GM10248 (cell line): ENCODE results near the gene TMEM145.
"Not testable (repeated sequence)": the region's sequence is repeated elsewhere in the genome, so short reads cannot be mapped to it uniquely, and the experiment has no call there.

Source experiments
- CTCF ChIA-PET: fragments of 300-600 bp; sonication (Branson Sonifier 250); formaldehyde crosslinking; extraction: SDS; loops from one replicate; lab custom pipeline; 2021; ENCODE audit warnings: antibody characterized with exemption; lab: Yijun Ruan, JAX
- POLR2A ChIA-PET: fragments of 350-650 bp; sonication (Branson Sonifier 250); formaldehyde crosslinking; extraction: SDS; loops from one replicate; lab custom pipeline; 2020; ENCODE audit warnings: antibody characterized with exemption; lab: Yijun Ruan, JAX
- DNase-seq: peaks from one replicate; pipeline ENCODE4 v3.0.0; 2012; ENCODE audit errors: extremely low spot score
- TF ChIP-seq, protein P1 (sequence below): IDR thresholded peaks from 2 replicates; pipeline ENCODE4 v1.5.1; 2012; ENCODE audit warnings: mild to moderate bottlenecking, low read depth; ENCODE audit errors: extremely low read depth, missing control alignments, control extremely low read depth

The TMEM145 gene

DNA sequence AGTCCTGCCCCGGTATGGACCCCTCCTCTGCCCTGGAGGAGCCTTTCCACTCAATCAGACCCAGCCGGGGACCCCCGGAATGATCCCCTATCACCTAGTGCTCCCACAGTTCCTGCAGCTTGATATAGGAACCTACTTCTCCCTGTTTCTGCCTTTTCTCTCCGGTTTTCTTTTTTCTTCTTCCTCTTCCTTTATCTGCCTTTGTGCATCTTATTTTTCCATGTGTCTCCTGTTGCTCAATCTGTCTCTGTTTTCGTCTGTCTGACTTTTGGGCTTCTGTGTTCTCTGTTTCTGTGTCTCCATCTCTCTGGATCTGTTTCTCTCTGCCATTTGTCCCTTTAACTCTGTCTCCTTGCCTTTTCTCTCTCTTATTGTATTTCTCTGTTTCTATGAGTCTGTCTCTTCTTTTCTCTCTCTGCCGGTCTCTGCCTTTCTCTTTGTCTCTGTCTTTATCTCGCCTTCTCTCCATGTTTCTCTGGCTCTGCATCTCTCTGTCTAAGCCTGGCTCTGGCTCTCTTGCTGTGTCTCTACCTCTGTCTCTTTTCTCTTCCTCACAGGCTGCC, 22.3 kb downstream of the TMEM145 start:
- no peak for DNase-seq
- CTCF ChIA-PET = interaction anchor here (0.6 kb wide), 1 partner anchor 113 kb away, joined by 3 read pairs; no protein-coding TSS in a partner anchor
- POLR2A ChIA-PET = no interaction called here
- TF ChIP-seq, protein P1, sequence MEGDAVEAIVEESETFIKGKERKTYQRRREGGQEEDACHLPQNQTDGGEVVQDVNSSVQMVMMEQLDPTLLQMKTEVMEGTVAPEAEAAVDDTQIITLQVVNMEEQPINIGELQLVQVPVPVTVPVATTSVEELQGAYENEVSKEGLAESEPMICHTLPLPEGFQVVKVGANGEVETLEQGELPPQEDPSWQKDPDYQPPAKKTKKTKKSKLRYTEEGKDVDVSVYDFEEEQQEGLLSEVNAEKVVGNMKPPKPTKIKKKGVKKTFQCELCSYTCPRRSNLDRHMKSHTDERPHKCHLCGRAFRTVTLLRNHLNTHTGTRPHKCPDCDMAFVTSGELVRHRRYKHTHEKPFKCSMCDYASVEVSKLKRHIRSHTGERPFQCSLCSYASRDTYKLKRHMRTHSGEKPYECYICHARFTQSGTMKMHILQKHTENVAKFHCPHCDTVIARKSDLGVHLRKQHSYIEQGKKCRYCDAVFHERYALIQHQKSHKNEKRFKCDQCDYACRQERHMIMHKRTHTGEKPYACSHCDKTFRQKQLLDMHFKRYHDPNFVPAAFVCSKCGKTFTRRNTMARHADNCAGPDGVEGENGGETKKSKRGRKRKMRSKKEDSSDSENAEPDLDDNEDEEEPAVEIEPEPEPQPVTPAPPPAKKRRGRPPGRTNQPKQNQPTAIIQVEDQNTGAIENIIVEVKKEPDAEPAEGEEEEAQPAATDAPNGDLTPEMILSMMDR = no peak

DNA sequence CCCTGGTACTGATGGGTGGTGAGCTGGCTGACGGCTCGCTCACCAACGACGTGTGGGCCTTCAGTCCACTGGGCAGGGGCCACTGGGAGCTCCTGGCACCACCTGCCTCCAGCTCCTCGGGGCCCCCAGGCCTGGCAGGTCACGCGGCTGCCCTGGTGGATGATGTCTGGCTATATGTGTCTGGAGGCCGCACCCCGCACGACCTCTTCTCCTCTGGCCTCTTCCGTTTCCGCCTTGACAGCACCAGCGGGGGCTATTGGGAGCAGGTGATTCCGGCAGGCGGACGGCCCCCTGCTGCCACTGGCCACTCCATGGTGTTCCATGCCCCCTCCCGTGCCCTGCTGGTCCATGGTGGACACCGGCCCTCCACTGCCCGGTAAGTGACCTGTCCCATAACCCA, 22.9 kb downstream of the TMEM145 start:
- DNase-seq = no peak
- ChIA-PET POLR2A (no interaction called here), CTCF (interaction anchor here (0.6 kb wide), 1 partner anchor 114 kb away, joined by 3 read pairs; no protein-coding TSS in a partner anchor)
- TF ChIP-seq, protein P1 = no peak

DNA sequence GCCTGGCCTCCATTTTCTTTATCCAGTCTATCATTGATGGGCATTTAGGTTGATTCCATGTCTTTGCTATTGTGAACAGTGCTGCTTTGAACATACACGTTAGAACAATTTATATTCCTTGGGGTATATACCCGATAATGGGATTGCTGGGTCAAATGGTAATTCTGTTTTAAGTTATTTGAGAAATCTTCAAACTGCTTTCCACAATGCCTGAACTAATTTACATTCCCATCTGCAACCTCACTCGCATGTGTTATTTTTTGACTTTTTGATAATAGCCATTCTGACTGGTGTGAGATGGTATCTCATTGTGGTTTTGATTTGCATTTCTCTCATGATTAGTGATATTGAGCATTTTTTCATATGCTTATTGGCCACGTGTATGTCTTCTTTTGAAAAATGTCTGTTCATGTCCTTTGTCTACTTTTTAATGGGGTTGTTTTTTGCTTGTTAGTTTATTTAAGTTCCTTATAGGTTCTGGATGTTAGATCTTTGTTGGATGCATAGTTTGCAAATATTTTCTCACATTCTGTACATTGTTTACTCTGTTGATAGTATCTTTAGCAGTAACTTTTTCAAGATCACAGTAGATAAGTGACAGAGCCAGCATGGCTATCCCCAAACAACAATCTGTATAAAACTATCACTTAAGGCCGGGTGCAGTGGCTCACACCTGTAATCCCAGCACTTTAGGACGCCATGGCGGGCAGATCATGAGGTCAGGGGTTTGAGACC, 26.2 kb downstream of the TMEM145 start:
- DNase-seq, POLR2A ChIA-PET: not testable (repeated sequence)
- CTCF ChIA-PET = interaction anchor here (0.8 kb wide), 1 partner anchor 15 kb away, joined by 4 read pairs; no protein-coding TSS in a partner anchor

DNA sequence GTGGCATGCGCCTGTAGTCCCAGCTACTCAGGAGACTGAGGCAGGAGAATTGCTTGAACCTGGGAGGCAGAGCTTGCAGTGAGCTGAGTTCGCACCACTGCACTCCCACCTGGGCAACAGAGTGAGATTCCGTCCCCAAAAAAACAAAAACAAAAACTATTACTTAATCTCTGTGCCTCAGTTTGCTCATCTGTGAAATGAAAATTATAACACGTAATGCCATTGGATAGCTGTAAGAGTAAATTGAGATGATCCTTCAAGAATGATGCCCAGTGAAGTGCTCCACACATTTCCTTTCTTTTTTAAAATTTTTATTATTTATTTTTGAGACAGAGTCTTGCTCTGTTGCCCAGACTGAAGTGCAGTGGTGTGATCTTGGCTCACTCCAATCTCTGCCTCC, 26.8 kb downstream of the TMEM145 start:
- POLR2A ChIA-PET, DNase-seq: not testable (repeated sequence)
- CTCF ChIA-PET = interaction anchor here (0.8 kb wide), 1 partner anchor 15 kb away, joined by 4 read pairs; no protein-coding TSS in a partner anchor

DNA sequence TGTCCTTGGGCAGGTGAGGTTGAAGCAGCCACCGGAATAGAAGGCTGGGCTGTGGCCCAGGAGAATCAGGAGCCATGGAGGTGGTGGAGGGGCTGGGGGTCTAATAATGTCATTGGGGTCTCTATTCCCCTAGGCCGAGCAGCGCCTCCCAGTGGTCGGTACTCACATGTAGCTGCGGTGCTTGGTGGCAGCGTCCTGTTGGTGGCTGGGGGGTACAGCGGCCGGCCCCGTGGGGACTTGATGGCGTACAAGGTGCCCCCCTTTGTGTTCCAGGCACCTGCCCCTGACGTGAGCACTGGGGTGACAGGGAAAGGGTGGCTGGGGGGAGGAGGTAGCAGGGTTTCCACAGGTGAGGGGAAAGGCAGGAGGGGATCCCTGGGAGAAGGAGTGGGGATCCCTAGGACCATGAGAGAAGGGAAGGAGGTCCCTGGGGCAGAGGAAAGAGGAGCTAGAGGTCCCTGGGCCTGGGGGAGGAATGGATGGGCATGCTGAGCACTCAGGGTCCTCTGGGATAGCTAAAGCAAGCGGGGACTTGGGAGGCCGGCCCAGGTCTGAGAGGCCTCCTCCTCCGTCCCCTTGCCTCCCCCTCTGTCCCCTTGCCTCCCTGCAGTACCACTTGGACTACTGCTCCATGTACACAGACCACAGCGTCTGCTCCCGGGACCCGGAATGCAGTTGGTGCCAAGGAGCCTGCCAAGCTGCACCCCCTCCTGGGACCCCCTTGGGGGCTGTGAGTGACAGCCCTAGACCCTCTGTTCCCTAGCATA, 30.4 kb downstream of the TMEM145 start:
- TF ChIP-seq, protein P1 = peak; percentile 3
- ChIA-PET POLR2A (no interaction called here), CTCF (interaction anchor here (1.1 to 2.2 kb wide), 3 partner anchors 12 to 35 kb away, joined by 4 to 9 read pairs (median 5); no protein-coding TSS in a partner anchor)
- no peak for DNase-seq

DNA sequence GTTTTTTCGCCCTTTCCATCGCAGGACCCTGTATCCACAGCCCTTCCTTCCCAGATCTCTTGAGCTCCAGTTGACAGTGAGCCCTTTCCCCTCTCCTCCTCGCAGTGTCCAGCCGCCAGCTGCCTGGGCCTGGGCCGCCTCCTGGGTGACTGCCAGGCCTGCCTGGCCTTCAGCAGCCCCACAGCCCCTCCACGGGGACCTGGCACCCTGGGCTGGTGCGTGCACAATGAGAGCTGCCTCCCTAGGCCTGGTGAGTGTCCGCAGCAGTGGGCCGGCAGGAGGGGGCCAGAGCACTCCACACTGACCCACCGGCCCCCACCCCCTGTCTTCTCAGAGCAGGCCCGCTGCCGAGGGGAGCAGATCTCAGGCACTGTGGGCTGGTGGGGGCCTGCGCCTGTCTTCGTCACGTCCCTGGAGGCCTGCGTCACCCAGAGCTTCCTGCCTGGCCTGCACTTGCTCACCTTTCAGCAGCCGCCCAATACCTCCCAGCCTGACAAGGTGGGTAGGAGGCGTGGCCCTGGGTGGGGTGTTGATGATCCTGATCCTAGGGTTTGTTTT, 31.3 kb downstream of the TMEM145 start:
- DNase-seq = no peak
- TF ChIP-seq, protein P1 = no peak
- CTCF ChIA-PET = interaction anchor here (0.9 to 1.5 kb wide), 2 partner anchors 14 to 75 kb away, joined by 4 read pairs; no protein-coding TSS in a partner anchor
- POLR2A ChIA-PET = no interaction called here

DNA sequence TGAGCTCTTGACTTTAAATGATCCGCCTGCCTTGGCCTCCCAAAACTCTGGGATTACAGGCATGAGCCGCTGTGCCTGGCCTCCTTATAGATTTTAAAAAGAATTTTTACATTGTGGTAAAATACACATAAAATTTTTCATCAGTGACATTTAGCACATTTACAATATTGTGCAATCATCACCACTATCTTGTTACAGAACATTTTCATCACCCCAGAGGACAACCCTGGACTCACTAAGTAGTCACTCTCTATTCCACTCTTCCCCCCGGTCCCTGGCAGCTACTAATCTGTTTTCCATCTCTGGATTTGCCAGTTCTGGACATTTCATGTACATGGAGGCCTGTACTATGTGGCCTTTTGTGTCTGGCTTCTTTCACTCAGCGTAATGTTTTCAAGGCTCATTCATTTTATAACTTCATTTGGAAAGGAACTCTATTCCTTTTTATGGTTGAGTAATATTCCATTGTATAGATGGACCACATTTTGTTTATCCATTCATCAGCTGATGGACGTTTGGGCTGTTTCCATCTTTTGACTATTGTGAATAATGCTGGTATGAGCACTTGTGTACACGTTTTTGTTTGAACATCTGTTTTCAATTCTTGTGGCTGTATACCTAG, 32.2 kb downstream of the TMEM145 start:
- CTCF ChIA-PET = interaction anchor here (0.9 to 2.2 kb wide), 3 partner anchors 15 to 183 kb away, joined by 4 to 5 read pairs (median 4); partner anchors contain the start of gene CEACAM1
- POLR2A ChIA-PET = no interaction called here
- DNase-seq = no peak
- TF ChIP-seq, protein P1 = no peak
